ENCODE measurements around the gene HIVEP1. TPM values are rescaled to one million over a fixed set of nuclear protein-coding genes. Genes with fewer than 3 reads are reported as not detected.

HIVEP1 gene
- total and polyA plus RNA-seq, 2 of the 13 experiments (the other 11 are each of a cell fraction or from before 2014, with no cell fraction given), result 7.4 to 9.9 TPM

- no peaks in the 10 kb centered on the region for H3K4me1 ChIP-seq (ENCODE audit: insufficient read depth, low read length)
- H4K20me1 ChIP-seq (ENCODE audit: insufficient read depth, low read length), result no peaks in the 10 kb centered on the region
- 17% methylated on average over 2 of the region's 2 CpGs for WGBS (ENCODE audit: low lambda C conversion rate)
- CTCF ChIA-PET (ENCODE audit: low intra/inter-chr PET ratio, low total read pairs), result no interaction called here
- intact Hi-C loops (cut with micrococcal nuclease; ENCODE audit: unreplicated experiment) (no loop called here), in situ Hi-C loops (cut with HindIII; ENCODE audit: extremely low pct_ligation_motif_present, low pct_unique_long_range_greater_than_20kb) (no loop called here)
- H3K9me3 ChIP-seq (ENCODE audit: low read length), result no peaks in the 10 kb centered on the region
- no peaks in the 10 kb centered on the region for H3K79me2 ChIP-seq (ENCODE audit: insufficient read depth, low read length)
- H3K36me3 ChIP-seq (replicated peaks in 1 of 2; ENCODE audit: control insufficient read depth in 1 of 2, insufficient read depth in 2 of 2, low read length in 2 of 2), result no peaks in the 10 kb centered on the region
- H3K4me3 ChIP-seq (replicated peaks in 1 of 3; ENCODE audit: insufficient read depth in 1 of 3, low read depth in 2 of 3, low read length in 3 of 3), result no peak overlapping the region
- H3K27me3 ChIP-seq (ENCODE audit: control insufficient read depth in 1 of 2, insufficient read depth in 2 of 2, low read length in 2 of 2), result no peaks in the 10 kb centered on the region
- ATAC-seq (no peak), DNase-seq (ENCODE audit: low spot score) (no peak), FAIRE-seq (no peak)
- H3K9ac ChIP-seq (ENCODE audit: insufficient read depth, low read depth, low read length), result no peak overlapping the region
- TF ChIP-seq MYC (CRISPR knock-in tag; IDR thresholded peaks at IDR 0.05; ENCODE audit: borderline replicate concordance) (no peak), PHF20 (CRISPR knock-in tag; IDR thresholded peaks at IDR 0.05) (no peak), KLF13 (CRISPR knock-in tag; IDR thresholded peaks at IDR 0.05) (no peak), ZFP36L1 (CRISPR knock-in tag; IDR thresholded peaks at IDR 0.05) (no peak), CBX1 (IDR thresholded peaks at IDR 0.05; ENCODE audit: low read depth) (no peak), ZNF879 (CRISPR knock-in tag; IDR thresholded peaks at IDR 0.05) (no peak), SRF (IDR thresholded peaks at IDR 0.05; ENCODE audit: low read depth, low read length) (no peak), PRMT3 (CRISPR knock-in tag; IDR thresholded peaks at IDR 0.05; ENCODE audit: borderline replicate concordance, low read depth) (no peak), ZNF224 (CRISPR knock-in tag; IDR thresholded peaks at IDR 0.05) (no peak), EEA1 (CRISPR knock-in tag; IDR thresholded peaks at IDR 0.05; ENCODE audit: borderline replicate concordance) (no peak), ZNF788 (CRISPR knock-in tag; IDR thresholded peaks at IDR 0.05; ENCODE audit: borderline replicate concordance) (no peak), KDM5B (CRISPR knock-in tag; IDR thresholded peaks at IDR 0.05; ENCODE audit: borderline replicate concordance) (no peak), SALL2 (CRISPR knock-in tag; IDR thresholded peaks at IDR 0.05) (no peak), MEIS2 (CRISPR knock-in tag; IDR thresholded peaks at IDR 0.05) (no peak), NONO (IDR thresholded peaks at IDR 0.05) (no peak), NONO (CRISPR knock-in tag; conservative IDR thresholded peaks at IDR 0.05) (no peak)
- TF ChIP-seq, protein P1, sequence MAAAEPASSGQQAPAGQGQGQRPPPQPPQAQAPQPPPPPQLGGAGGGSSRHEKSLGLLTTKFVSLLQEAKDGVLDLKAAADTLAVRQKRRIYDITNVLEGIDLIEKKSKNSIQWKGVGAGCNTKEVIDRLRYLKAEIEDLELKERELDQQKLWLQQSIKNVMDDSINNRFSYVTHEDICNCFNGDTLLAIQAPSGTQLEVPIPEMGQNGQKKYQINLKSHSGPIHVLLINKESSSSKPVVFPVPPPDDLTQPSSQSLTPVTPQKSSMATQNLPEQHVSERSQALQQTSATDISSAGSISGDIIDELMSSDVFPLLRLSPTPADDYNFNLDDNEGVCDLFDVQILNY (CRISPR knock-in tag; conservative IDR thresholded peaks at IDR 0.05), result no peak
- TF ChIP-seq, protein P2, sequence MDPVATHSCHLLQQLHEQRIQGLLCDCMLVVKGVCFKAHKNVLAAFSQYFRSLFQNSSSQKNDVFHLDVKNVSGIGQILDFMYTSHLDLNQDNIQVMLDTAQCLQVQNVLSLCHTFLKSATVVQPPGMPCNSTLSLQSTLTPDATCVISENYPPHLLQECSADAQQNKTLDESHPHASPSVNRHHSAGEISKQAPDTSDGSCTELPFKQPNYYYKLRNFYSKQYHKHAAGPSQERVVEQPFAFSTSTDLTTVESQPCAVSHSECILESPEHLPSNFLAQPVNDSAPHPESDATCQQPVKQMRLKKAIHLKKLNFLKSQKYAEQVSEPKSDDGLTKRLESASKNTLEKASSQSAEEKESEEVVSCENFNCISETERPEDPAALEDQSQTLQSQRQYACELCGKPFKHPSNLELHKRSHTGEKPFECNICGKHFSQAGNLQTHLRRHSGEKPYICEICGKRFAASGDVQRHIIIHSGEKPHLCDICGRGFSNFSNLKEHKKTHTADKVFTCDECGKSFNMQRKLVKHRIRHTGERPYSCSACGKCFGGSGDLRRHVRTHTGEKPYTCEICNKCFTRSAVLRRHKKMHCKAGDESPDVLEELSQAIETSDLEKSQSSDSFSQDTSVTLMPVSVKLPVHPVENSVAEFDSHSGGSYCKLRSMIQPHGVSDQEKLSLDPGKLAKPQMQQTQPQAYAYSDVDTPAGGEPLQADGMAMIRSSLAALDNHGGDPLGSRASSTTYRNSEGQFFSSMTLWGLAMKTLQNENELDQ (CRISPR knock-in tag; IDR thresholded peaks at IDR 0.05; ENCODE audit: borderline replicate concordance), result no peak
- H2AFZ ChIP-seq (ENCODE audit: low read length), result no peak overlapping the region
- no peak overlapping the region for H3K4me2 ChIP-seq (ENCODE audit: low read depth, low read length)
- POLR2A ChIA-PET, result no interaction called here
- H3K27ac ChIP-seq (ENCODE audit: extremely low read length, insufficient read depth, low read length), result no peak overlapping the region
- BruUV-seq (replicated peaks), result no TSS peak
Measured at GRCh38 chr6:12174878-12175277, 162.8 kb downstream of the HIVEP1 start.

Measured in HepG2 (cell line).